ENCODE results near the gene FAM222A.

- TF ChIP-seq ZNF274 (IDR thresholded peaks at IDR 0.05; ENCODE audit: low read depth, low read length), result no peak
- no peak for TF ChIP-seq SUZ12 (IDR thresholded peaks at IDR 0.05; ENCODE audit: extremely low read depth, insufficient read depth, insufficient read length)
- no peak for TF ChIP-seq YY1 (IDR thresholded peaks at IDR 0.05; ENCODE audit: insufficient read depth, insufficient read length)
Measured at GRCh38 chr12:109752117-109753053, 38.8 kb downstream of the FAM222A start.

Measured in NT2/D1 (cell line).